ENCODE results near the gene RIMS4.

The RIMS4 gene

GRCh38 chr20:44771172-44771535, 39.2 kb downstream of the RIMS4 start:
- TF ChIP-seq, protein P1, sequence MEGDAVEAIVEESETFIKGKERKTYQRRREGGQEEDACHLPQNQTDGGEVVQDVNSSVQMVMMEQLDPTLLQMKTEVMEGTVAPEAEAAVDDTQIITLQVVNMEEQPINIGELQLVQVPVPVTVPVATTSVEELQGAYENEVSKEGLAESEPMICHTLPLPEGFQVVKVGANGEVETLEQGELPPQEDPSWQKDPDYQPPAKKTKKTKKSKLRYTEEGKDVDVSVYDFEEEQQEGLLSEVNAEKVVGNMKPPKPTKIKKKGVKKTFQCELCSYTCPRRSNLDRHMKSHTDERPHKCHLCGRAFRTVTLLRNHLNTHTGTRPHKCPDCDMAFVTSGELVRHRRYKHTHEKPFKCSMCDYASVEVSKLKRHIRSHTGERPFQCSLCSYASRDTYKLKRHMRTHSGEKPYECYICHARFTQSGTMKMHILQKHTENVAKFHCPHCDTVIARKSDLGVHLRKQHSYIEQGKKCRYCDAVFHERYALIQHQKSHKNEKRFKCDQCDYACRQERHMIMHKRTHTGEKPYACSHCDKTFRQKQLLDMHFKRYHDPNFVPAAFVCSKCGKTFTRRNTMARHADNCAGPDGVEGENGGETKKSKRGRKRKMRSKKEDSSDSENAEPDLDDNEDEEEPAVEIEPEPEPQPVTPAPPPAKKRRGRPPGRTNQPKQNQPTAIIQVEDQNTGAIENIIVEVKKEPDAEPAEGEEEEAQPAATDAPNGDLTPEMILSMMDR (IDR thresholded peaks at IDR 0.05; ENCODE audit: control insufficient read depth, insufficient read depth, low read depth, low read length, missing control alignments) = no peak
- no peak for DNase-seq (ENCODE audit: low read depth)
- no peak overlapping the region for H3K4me3 ChIP-seq (ENCODE audit: control insufficient read depth, low read depth, low read length)

DNA sequence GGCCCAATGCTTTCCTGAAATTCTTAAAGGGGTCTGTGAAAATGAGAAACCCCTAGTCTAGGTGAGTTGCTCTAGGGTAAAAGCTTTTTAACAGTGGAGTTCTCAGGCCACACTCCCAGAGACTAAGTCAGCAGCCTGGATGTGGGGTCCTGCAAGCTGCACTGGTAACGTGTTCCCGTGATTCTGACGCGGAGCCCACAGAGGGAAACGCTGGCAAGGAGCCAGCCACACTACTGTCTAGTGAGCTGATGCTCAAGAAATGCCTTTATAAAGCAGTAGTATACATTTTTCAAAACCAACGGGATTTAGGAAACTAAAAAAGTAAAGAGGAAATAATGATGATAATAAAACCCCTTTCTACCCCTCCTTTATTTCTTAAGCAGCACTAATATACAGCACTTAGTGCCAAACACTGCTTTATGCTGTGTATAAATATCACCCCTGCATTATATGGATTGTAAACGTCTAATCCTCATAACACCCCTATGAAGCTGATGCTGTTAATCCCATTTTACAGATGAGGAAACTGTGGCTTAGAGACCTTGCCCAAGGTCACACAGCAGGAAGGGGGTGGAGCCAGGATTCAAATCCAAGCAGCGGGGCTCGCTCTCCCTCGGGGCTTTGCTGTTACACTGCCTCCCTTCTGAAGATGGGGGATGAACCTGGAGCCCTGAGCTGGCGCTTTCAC, 39.7 kb downstream of the RIMS4 start:
- no peak for DNase-seq (ENCODE audit: low read depth)
- TF ChIP-seq, protein P1 (IDR thresholded peaks at IDR 0.05; ENCODE audit: control insufficient read depth, insufficient read depth, low read depth, low read length, missing control alignments) = no peak
- no peak overlapping the region for H3K4me3 ChIP-seq (ENCODE audit: control insufficient read depth, low read depth, low read length)

- DNase-seq (ENCODE audit: low read depth) = no peak
- TF ChIP-seq, protein P1 (IDR thresholded peaks at IDR 0.05; ENCODE audit: control insufficient read depth, insufficient read depth, low read depth, low read length, missing control alignments) = no peak
- no peak overlapping the region for H3K4me3 ChIP-seq (ENCODE audit: control insufficient read depth, low read depth, low read length)
Observed at GRCh38 chr20:44769481-44769863, 40.9 kb downstream of the RIMS4 start.

GRCh38 chr20:44768854-44769480, 41.4 kb downstream of the RIMS4 start:
- TF ChIP-seq, protein P1 (IDR thresholded peaks at IDR 0.05; ENCODE audit: control insufficient read depth, insufficient read depth, low read depth, low read length, missing control alignments) = no peak
- DNase-seq (ENCODE audit: low read depth) = no peak
- no peak overlapping the region for H3K4me3 ChIP-seq (ENCODE audit: control insufficient read depth, low read depth, low read length)

DNA sequence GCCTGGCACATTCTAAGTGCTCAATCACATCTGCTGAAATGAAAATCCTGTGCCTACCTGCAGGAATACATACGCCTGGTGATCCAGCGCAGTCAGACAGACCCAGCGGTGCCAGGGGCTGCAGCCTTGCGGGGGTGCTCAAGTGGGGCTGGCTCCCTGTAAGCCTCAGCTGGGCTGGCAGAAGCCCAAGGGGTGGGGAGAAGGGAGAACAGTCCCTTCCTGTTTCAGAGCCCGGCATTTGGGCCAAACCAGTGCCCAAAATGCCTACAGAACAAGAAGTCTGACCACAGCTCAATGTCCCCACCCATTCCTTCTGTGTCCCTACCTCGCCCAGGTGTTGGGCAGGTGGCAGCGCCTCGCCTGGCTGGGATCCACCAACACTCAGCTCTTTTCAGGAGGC, 42.1 kb downstream of the RIMS4 start:
- H3K4me3 ChIP-seq (ENCODE audit: control insufficient read depth, low read depth, low read length) = no peak overlapping the region
- TF ChIP-seq, protein P1 (IDR thresholded peaks at IDR 0.05; ENCODE audit: control insufficient read depth, insufficient read depth, low read depth, low read length, missing control alignments) = no peak
- no peak for DNase-seq (ENCODE audit: low read depth)

DNA sequence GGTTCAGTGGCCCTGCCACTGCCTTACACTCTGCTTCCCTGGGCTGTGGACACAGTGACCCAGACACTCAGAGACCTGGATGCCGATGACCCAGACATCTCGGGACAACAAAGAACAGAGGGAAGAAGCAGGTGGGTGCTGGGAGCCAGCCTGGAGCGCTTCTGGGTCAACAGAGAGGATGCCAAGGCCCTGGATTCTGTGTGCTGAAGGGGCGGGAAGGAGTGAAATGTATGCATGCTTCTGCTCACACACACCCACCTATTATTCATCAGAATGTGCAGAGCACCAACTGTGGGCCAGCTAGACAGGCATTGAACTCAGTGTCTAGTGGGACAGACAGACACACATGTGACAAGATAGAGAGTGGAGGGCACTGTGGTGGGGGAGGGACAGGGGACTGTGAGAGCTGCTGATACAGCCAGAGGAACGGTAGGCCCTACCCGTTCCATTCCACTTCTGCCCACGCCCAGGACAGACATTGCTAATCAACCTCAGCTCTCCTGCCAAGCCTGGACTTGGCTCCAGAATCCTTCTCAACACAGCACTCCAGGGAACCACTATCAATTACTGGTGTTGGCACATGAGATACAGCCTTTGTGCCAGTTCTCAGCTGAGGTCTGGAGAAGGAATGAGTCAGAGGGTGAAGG, 44.5 kb downstream of the RIMS4 start:
- no peak for DNase-seq (ENCODE audit: low read depth)
- no peak overlapping the region for H3K4me3 ChIP-seq (ENCODE audit: control insufficient read depth, low read depth, low read length)
- TF ChIP-seq, protein P1 (IDR thresholded peaks at IDR 0.05; ENCODE audit: control insufficient read depth, insufficient read depth, low read depth, low read length, missing control alignments) = no peak
